GM12874 (cell line): ENCODE results near the gene PCDHB5.

ENCODE experiments used
- TF ChIP-seq, protein P1 (sequence below): IDR thresholded peaks from 2 replicates; pipeline ENCODE4 v1.5.1; 2011; ENCODE audit warnings: low read depth, mild to moderate bottlenecking, control low read depth, low read length, moderate library complexity; ENCODE audit not compliant: insufficient read depth

The PCDHB5 gene

GRCh38 chr5:141121563-141121962, 13.4 kb upstream of the PCDHB5 start, which contains the start of gene PCDHB4:
Gene PCDHB4 (plus strand): TSS chr5:141121818. CDS start chr5:141121999, 181 bp downstream.
- TF ChIP-seq, protein P1, sequence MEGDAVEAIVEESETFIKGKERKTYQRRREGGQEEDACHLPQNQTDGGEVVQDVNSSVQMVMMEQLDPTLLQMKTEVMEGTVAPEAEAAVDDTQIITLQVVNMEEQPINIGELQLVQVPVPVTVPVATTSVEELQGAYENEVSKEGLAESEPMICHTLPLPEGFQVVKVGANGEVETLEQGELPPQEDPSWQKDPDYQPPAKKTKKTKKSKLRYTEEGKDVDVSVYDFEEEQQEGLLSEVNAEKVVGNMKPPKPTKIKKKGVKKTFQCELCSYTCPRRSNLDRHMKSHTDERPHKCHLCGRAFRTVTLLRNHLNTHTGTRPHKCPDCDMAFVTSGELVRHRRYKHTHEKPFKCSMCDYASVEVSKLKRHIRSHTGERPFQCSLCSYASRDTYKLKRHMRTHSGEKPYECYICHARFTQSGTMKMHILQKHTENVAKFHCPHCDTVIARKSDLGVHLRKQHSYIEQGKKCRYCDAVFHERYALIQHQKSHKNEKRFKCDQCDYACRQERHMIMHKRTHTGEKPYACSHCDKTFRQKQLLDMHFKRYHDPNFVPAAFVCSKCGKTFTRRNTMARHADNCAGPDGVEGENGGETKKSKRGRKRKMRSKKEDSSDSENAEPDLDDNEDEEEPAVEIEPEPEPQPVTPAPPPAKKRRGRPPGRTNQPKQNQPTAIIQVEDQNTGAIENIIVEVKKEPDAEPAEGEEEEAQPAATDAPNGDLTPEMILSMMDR = no peak

DNA sequence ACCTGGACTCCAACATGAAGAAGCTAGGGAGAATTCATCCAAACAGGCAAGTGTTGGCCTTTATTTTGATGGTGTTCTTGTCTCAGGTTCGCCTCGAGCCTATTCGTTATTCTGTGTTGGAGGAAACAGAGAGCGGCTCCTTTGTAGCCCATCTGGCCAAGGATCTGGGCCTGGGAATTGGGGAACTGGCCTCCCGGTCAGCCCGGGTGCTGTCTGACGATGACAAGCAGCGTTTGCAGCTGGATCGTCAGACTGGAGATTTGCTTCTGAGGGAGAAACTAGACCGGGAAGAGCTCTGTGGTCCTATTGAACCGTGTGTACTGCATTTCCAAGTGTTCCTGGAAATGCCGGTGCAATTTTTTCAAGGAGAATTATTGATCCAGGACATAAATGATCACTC, 13.0 kb upstream of the PCDHB5 start:
- TF ChIP-seq, protein P1 = no peak

- TF ChIP-seq, protein P1 = no peak
Observed at GRCh38 chr5:141127305-141127704, 7.7 kb upstream of the PCDHB5 start.

- TF ChIP-seq, protein P1 = no peak
Observed at GRCh38 chr5:141135718-141136266, 786 bp downstream of the PCDHB5 start.

- TF ChIP-seq, protein P1 = no peak
Observed at GRCh38 chr5:141149812-141150211, 14.8 kb downstream of the PCDHB5 start, which contains the start of gene PCDHB6. Gene PCDHB6 (plus strand): TSS chr5:141150057. CDS start chr5:141150258, 201 bp downstream.

GRCh38 chr5:141150224-141150992, 15.4 kb downstream of the PCDHB5 start:
- TF ChIP-seq, protein P1 = no peak

GRCh38 chr5:141150993-141151325, 16.0 kb downstream of the PCDHB5 start:
- TF ChIP-seq, protein P1 = no peak
